HEK293 (cell line): ENCODE measurements around the gene BABAM1.

Source experiments
- CTCF ChIA-PET: fragments of 350-600 bp; formaldehyde crosslinking; extraction: SDS; loops from one replicate; lab custom pipeline; 2021; ENCODE audit warnings: antibody characterized with exemption; lab: Yijun Ruan, JAX
- POLR2A ChIA-PET: fragments of 300-600 bp; formaldehyde crosslinking; extraction: SDS; loops from one replicate; lab custom pipeline; 2020; ENCODE audit warnings: antibody characterized with exemption, inconsistent platforms; lab: Yijun Ruan, JAX
- H3K27ac ChIP-seq: fragments of 200-500 bp; sonication (Bioruptor generic); 2 replicates; pipeline ENCODE4 v1.5.1; 2014; ENCODE audit warnings: low read depth, low read length, control low read depth, inconsistent platforms; ENCODE audit errors: extremely low read depth
- H3K36me3 ChIP-seq, 2 experiments: fragments of 200-500 bp in 1 of 2; sonication (Bioruptor generic) in 1 of 2; 1 replicate in 1 of 2; 2 replicates in 1 of 2; pipeline ENCODE4 v1.5.1; 2014 to 2017; ENCODE audit warnings: inconsistent platforms in 2 of 2, low read length in 2 of 2; ENCODE audit not compliant: control insufficient read depth in 2 of 2, insufficient read depth in 1 of 2
- H3K4me1 ChIP-seq: fragments of 200-500 bp; sonication (Bioruptor generic); 2 replicates; pipeline ENCODE4 v1.5.1; 2014; ENCODE audit warnings: mild to moderate bottlenecking, low read length, inconsistent platforms; ENCODE audit not compliant: control insufficient read depth, insufficient read depth
- H3K4me3 ChIP-seq: 2 replicates; pipeline ENCODE4 v1.5.1; 2011; ENCODE audit warnings: low read depth, mild to moderate bottlenecking, control low read depth, low read length, moderate library complexity
- H3K9me3 ChIP-seq: fragments of 200-500 bp; sonication (Bioruptor generic); 2 replicates; pipeline ENCODE4 v1.5.1; 2014; ENCODE audit warnings: low read depth, low read length, inconsistent platforms; ENCODE audit not compliant: control insufficient read depth, insufficient read depth
- GLI2 ChIP-seq: fragments of 450-650 bp; formaldehyde crosslinking; IDR thresholded peaks from 2 replicates; pipeline ENCODE4; 2017; ENCODE audit warnings: missing biosample characterization, missing genetic modification characterization, low read depth, borderline replicate concordance
- HOXA7 ChIP-seq: sonication (generic); formaldehyde crosslinking; IDR thresholded peaks from 2 replicates; pipeline ENCODE4 v1.8.1; 2022; ENCODE audit warnings: missing genetic modification reagents, borderline replicate concordance
- KLF8 ChIP-seq: fragments of 450-650 bp; formaldehyde crosslinking; IDR thresholded peaks from 2 replicates; pipeline ENCODE4 v1.5.1; 2016; ENCODE audit warnings: missing biosample characterization, missing genetic modification characterization
- KLF9 ChIP-seq: fragments of 450-650 bp; formaldehyde crosslinking; IDR thresholded peaks from 2 replicates; pipeline ENCODE4 v1.5.1; 2016; ENCODE audit warnings: missing biosample characterization, missing genetic modification characterization, low read depth
- SCRT1 ChIP-seq: fragments of 450-650 bp; formaldehyde crosslinking; IDR thresholded peaks from 2 replicates; pipeline ENCODE4 v1.5.1; 2016; ENCODE audit warnings: missing biosample characterization, missing genetic modification characterization, borderline replicate concordance
- SCRT2 ChIP-seq: fragments of 450-650 bp; formaldehyde crosslinking; IDR thresholded peaks from 2 replicates; pipeline ENCODE4 v1.5.1; 2016; ENCODE audit warnings: missing biosample characterization, missing genetic modification characterization
- TCF7L2 ChIP-seq: IDR thresholded peaks from 2 replicates; pipeline ENCODE4 v1.6.1; 2011; ENCODE audit warnings: low read depth, mild to moderate bottlenecking, inconsistent platforms, low read length, moderate library complexity, borderline replicate concordance
- ZBTB21 ChIP-seq: fragments of 450-650 bp; formaldehyde crosslinking; IDR thresholded peaks from 2 replicates; pipeline ENCODE4 v1.5.1; 2017; ENCODE audit warnings: missing biosample characterization, missing genetic modification characterization
- ZNF184 ChIP-seq: fragments of 450-650 bp; IDR thresholded peaks from 2 replicates; pipeline ENCODE4 v1.5.1; 2018; ENCODE audit warnings: missing biosample characterization, mild to moderate bottlenecking, missing genetic modification characterization
- ZNF404 ChIP-seq: fragments of 450-650 bp; formaldehyde crosslinking; IDR thresholded peaks from 2 replicates; pipeline ENCODE4 v1.5.1; 2017; ENCODE audit warnings: missing biosample characterization, missing genetic modification characterization
- ZNF521 ChIP-seq: fragments of 450-650 bp; formaldehyde crosslinking; IDR thresholded peaks from 2 replicates; pipeline ENCODE4 v1.5.1; 2017; ENCODE audit warnings: missing biosample characterization, mild to moderate bottlenecking, missing genetic modification characterization
- ZNF555 ChIP-seq: fragments of 450-650 bp; formaldehyde crosslinking; conservative IDR thresholded peaks from 2 replicates; pipeline ENCODE4 v1.5.1; 2017; ENCODE audit warnings: missing biosample characterization, mild to moderate bottlenecking, missing genetic modification characterization, inconsistent platforms
- ZNF560 ChIP-seq: fragments of 450-650 bp; formaldehyde crosslinking; IDR thresholded peaks from 2 replicates; pipeline ENCODE4 v1.5.1; 2017; ENCODE audit warnings: missing biosample characterization, missing genetic modification characterization, borderline replicate concordance
- ZNF600 ChIP-seq: fragments of 450-650 bp; formaldehyde crosslinking; IDR thresholded peaks from 2 replicates; pipeline ENCODE4 v1.5.1; 2016; ENCODE audit warnings: missing biosample characterization, missing genetic modification characterization
- ZNF654 ChIP-seq: fragments of 450-650 bp; formaldehyde crosslinking; IDR thresholded peaks from 2 replicates; pipeline ENCODE4 v1.5.1; 2016; ENCODE audit warnings: low read depth, missing biosample characterization, missing genetic modification characterization
- ZNF701 ChIP-seq: fragments of 450-650 bp; formaldehyde crosslinking; IDR thresholded peaks from 2 replicates; pipeline ENCODE4 v1.5.1; 2016; ENCODE audit warnings: missing biosample characterization, missing genetic modification characterization
- TF ChIP-seq, protein P1 (sequence below): fragments of 450-650 bp; IDR thresholded peaks from 2 replicates; pipeline ENCODE4 v1.5.1; 2018; ENCODE audit warnings: missing biosample characterization, mild to moderate bottlenecking, missing genetic modification characterization
- TF ChIP-seq, protein P2 (sequence below): fragments of 450-650 bp; formaldehyde crosslinking; IDR thresholded peaks from 2 replicates; pipeline ENCODE4 v1.5.1; 2016; ENCODE audit warnings: missing biosample characterization, missing genetic modification characterization
- TF ChIP-seq, protein P3 (sequence below): sonication (generic); formaldehyde crosslinking; IDR thresholded peaks from 2 replicates; pipeline ENCODE4 v1.8.1; 2022; ENCODE audit warnings: mild to moderate bottlenecking, moderate library complexity, missing genetic modification reagents
- TF ChIP-seq, protein P4 (sequence below): fragments of 450-650 bp; formaldehyde crosslinking; IDR thresholded peaks from 2 replicates; pipeline ENCODE4 v1.5.1; 2016; ENCODE audit warnings: missing biosample characterization, missing genetic modification characterization
- TF ChIP-seq, protein P5 (sequence below): fragments of 450-650 bp; formaldehyde crosslinking; IDR thresholded peaks from 2 replicates; pipeline ENCODE4 v1.5.1; 2016; ENCODE audit warnings: missing biosample characterization, missing genetic modification characterization
- TF ChIP-seq, protein P6 (sequence below): fragments of 450-650 bp; formaldehyde crosslinking; IDR thresholded peaks from 2 replicates; pipeline ENCODE4 v1.5.1; 2016; ENCODE audit warnings: missing biosample characterization, missing genetic modification characterization
- TF ChIP-seq, protein P7 (sequence below): fragments of 450-650 bp; formaldehyde crosslinking; IDR thresholded peaks from 2 replicates; pipeline ENCODE4 v1.5.1; 2016; ENCODE audit warnings: missing biosample characterization, missing genetic modification characterization, low read depth

The BABAM1 gene

DNA sequence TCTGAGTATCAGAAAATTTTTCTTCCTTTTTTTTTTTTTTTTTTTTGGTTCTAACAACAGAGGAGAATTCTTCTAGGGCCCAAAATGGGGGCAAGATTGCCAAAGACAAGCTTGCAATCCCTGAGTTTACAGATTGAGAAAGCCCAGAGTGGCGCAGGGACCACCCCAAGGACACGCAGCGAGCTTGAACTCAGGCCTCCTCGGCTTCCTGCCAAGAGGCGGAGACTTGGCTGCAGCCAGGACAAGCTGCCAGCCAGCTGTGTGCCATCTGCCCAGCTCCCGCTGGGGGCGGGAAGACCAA, 37.9 kb downstream of the BABAM1 start (continued):
- TF ChIP-seq TCF7L2: no peak

DNA sequence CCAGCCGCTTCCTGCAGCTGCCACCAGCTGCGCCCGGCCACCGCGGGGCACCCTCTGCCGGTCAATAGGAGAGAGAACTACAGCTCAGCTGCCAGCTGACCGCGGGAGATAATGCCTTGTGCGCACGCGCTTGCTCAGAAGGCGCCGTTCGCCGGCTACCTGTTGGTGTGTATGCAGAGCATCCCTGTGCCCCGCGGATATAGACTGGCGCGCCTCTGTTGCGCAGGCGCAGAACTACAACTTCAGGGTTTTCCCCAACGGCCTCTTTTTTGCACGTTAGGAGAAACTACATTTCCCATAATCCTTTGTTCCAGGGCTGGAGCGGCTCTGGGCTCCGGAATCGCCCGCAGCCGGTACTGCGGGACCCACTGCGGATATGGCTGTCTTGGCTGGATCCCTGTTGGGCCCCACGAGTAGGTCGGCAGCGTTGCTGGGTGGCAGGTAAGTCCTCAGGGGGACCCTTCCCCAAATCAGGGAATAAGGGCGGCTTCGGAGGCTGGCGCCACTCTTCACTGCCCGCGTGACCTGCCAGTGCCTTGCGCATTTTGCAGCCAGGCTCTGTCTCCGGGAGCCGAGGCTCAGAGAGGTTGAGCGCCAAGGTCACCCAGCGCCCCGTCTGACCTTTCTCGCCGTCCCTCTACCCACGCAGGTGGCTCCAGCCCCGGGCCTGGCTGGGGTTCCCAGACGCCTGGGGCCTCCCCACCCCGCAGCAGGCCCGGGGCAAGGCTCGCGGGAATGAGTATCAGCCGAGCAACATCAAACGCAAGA, 38.5 kb downstream of the BABAM1 start, which contains the start of gene MRPL34:
MRPL34 (plus strand) TSS at position 356 of the 768 bp plus-strand sequence; CDS start at position 377, 21 bp downstream.
- peak within 1 kb of the TSS; percentile 76 for H3K27ac ChIP-seq
- H3K4me3 ChIP-seq: peak within 1 kb of the TSS; percentile 83
- CTCF ChIA-PET: interaction anchor here (0.5 to 1.7 kb wide), 17 partner anchors 9 to 968 kb away, joined by 3 to 9 read pairs (median 4); partner anchors contain the start of genes ANO8 and IQCN
- peaks cover 3% of the 10 kb centered on the region for H3K4me1 ChIP-seq
- POLR2A ChIA-PET: interaction anchor here (0.5 to 2.8 kb wide), 20 partner anchors 9 to 1012 kb away, joined by 3 to 28 read pairs (median 4); partner anchors contain the start of genes ANO8, BABAM1, NR2F6 and USE1
- peaks cover 0 to 11% of the 10 kb centered on the region in 2 experiments; a peak in 1 of 3 replicates for H3K36me3 ChIP-seq
- no peaks in the 10 kb centered on the region for H3K9me3 ChIP-seq
- TF ChIP-seq, protein P1, sequence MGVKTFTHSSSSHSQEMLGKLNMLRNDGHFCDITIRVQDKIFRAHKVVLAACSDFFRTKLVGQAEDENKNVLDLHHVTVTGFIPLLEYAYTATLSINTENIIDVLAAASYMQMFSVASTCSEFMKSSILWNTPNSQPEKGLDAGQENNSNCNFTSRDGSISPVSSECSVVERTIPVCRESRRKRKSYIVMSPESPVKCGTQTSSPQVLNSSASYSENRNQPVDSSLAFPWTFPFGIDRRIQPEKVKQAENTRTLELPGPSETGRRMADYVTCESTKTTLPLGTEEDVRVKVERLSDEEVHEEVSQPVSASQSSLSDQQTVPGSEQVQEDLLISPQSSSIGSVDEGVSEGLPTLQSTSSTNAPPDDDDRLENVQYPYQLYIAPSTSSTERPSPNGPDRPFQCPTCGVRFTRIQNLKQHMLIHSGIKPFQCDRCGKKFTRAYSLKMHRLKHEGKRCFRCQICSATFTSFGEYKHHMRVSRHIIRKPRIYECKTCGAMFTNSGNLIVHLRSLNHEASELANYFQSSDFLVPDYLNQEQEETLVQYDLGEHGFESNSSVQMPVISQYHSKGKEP (tag by site-specific recombination): no peak; the same call in 1 of the 2 replicates
- TF ChIP-seq ZNF654 (peak; percentile 37), HOXA7 (CRISPR knock-in tag) (no peak), KLF8 (peak; percentile 43; the same call in 1 of the 2 replicates), GLI2 (tag by site-specific recombination) (no peak), SCRT1 (tag by site-specific recombination) (peak; percentile 96), ZNF555 (tag by site-specific recombination) (no peak), ZNF560 (tag by site-specific recombination) (no peak), KLF9 (tag by site-specific recombination) (no peak), ZNF521 (tag by site-specific recombination) (no peak), ZNF600 (peak; percentile 89), ZNF404 (no peak), ZBTB21 (tag by site-specific recombination) (peak; percentile 47; the same call in 1 of the 2 replicates), ZNF701 (tag by site-specific recombination) (no peak), ZNF184 (tag by site-specific recombination) (no peak), SCRT2 (tag by site-specific recombination) (peak; percentile 100)
- TF ChIP-seq, protein P2, sequence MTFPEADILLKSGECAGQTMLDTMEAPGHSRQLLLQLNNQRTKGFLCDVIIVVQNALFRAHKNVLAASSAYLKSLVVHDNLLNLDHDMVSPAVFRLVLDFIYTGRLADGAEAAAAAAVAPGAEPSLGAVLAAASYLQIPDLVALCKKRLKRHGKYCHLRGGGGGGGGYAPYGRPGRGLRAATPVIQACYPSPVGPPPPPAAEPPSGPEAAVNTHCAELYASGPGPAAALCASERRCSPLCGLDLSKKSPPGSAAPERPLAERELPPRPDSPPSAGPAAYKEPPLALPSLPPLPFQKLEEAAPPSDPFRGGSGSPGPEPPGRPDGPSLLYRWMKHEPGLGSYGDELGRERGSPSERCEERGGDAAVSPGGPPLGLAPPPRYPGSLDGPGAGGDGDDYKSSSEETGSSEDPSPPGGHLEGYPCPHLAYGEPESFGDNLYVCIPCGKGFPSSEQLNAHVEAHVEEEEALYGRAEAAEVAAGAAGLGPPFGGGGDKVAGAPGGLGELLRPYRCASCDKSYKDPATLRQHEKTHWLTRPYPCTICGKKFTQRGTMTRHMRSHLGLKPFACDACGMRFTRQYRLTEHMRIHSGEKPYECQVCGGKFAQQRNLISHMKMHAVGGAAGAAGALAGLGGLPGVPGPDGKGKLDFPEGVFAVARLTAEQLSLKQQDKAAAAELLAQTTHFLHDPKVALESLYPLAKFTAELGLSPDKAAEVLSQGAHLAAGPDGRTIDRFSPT (tag by site-specific recombination): peak; percentile 99; the same call in 1 of the 2 replicates
- TF ChIP-seq, protein P3, sequence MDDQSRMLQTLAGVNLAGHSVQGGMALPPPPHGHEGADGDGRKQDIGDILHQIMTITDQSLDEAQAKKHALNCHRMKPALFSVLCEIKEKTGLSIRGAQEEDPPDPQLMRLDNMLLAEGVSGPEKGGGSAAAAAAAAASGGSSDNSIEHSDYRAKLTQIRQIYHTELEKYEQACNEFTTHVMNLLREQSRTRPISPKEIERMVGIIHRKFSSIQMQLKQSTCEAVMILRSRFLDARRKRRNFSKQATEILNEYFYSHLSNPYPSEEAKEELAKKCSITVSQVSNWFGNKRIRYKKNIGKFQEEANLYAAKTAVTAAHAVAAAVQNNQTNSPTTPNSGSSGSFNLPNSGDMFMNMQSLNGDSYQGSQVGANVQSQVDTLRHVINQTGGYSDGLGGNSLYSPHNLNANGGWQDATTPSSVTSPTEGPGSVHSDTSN (CRISPR knock-in tag): 0 out of 2 replicates have a peak, but pooled peaks have one; percentile 39
- TF ChIP-seq, protein P4, sequence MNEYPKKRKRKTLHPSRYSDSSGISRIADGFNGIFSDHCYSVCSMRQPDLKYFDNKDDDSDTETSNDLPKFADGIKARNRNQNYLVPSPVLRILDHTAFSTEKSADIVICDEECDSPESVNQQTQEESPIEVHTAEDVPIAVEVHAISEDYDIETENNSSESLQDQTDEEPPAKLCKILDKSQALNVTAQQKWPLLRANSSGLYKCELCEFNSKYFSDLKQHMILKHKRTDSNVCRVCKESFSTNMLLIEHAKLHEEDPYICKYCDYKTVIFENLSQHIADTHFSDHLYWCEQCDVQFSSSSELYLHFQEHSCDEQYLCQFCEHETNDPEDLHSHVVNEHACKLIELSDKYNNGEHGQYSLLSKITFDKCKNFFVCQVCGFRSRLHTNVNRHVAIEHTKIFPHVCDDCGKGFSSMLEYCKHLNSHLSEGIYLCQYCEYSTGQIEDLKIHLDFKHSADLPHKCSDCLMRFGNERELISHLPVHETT (tag by site-specific recombination): 0 out of 2 replicates have a peak, but pooled peaks have one; percentile 12
- TF ChIP-seq, protein P5, sequence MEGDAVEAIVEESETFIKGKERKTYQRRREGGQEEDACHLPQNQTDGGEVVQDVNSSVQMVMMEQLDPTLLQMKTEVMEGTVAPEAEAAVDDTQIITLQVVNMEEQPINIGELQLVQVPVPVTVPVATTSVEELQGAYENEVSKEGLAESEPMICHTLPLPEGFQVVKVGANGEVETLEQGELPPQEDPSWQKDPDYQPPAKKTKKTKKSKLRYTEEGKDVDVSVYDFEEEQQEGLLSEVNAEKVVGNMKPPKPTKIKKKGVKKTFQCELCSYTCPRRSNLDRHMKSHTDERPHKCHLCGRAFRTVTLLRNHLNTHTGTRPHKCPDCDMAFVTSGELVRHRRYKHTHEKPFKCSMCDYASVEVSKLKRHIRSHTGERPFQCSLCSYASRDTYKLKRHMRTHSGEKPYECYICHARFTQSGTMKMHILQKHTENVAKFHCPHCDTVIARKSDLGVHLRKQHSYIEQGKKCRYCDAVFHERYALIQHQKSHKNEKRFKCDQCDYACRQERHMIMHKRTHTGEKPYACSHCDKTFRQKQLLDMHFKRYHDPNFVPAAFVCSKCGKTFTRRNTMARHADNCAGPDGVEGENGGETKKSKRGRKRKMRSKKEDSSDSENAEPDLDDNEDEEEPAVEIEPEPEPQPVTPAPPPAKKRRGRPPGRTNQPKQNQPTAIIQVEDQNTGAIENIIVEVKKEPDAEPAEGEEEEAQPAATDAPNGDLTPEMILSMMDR (tag by site-specific recombination): peak; percentile 100
- TF ChIP-seq, protein P6, sequence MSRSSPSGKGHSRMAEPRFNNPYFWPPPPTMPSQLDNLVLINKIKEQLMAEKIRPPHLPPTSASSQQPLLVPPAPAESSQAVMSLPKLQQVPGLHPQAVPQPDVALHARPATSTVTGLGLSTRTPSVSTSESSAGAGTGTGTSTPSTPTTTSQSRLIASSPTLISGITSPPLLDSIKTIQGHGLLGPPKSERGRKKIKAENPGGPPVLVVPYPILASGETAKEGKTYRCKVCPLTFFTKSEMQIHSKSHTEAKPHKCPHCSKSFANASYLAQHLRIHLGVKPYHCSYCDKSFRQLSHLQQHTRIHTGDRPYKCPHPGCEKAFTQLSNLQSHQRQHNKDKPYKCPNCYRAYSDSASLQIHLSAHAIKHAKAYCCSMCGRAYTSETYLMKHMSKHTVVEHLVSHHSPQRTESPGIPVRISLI (tag by site-specific recombination): no peak
- TF ChIP-seq, protein P7, sequence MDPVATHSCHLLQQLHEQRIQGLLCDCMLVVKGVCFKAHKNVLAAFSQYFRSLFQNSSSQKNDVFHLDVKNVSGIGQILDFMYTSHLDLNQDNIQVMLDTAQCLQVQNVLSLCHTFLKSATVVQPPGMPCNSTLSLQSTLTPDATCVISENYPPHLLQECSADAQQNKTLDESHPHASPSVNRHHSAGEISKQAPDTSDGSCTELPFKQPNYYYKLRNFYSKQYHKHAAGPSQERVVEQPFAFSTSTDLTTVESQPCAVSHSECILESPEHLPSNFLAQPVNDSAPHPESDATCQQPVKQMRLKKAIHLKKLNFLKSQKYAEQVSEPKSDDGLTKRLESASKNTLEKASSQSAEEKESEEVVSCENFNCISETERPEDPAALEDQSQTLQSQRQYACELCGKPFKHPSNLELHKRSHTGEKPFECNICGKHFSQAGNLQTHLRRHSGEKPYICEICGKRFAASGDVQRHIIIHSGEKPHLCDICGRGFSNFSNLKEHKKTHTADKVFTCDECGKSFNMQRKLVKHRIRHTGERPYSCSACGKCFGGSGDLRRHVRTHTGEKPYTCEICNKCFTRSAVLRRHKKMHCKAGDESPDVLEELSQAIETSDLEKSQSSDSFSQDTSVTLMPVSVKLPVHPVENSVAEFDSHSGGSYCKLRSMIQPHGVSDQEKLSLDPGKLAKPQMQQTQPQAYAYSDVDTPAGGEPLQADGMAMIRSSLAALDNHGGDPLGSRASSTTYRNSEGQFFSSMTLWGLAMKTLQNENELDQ (tag by site-specific recombination): no peak
